Keratinocyte (primary cell): ENCODE data around the gene MRGPRF. TPM values are rescaled to one million over a fixed set of nuclear protein-coding genes. Genes with fewer than 3 reads are reported as not detected.

ENCODE experiments used
- DNase-seq: peaks from one replicate; pipeline ENCODE4 v3.0.0-alpha.2; 2011; ENCODE audit warnings: low read depth, missing footprints, low spot score
- FAIRE-seq: peaks from 2 replicates; lab custom pipeline; 2011; peaks lifted over from hg19 to GRCh38; lab: Jason Lieb, UNC
- H2AFZ ChIP-seq: 2 replicates; pipeline ENCODE4 v1.6.0; 2012; ENCODE audit warnings: low read length, control low read depth, inconsistent platforms; ENCODE audit not compliant: control insufficient read depth
- H3K27ac ChIP-seq: 2 replicates; pipeline ENCODE4 v1.5.1; 2011; ENCODE audit warnings: low read length; ENCODE audit not compliant: control insufficient read depth, insufficient read depth
- H3K27me3 ChIP-seq: 3 replicates; pipeline ENCODE4 v1.6.0; 2011; ENCODE audit warnings: low read length; ENCODE audit not compliant: control insufficient read depth, insufficient read depth; ENCODE audit errors: extremely low read depth
- H3K36me3 ChIP-seq, 2 experiments: 2 replicates in 1 of 2; 3 replicates in 1 of 2; pipeline ENCODE4 v1.5.1; 2011; ENCODE audit warnings: low read length in 2 of 2, mild to moderate bottlenecking in 1 of 2; ENCODE audit not compliant: control insufficient read depth in 2 of 2, insufficient read depth in 2 of 2; ENCODE audit errors: extremely low read depth in 1 of 2
- H3K4me1 ChIP-seq: 3 replicates; pipeline ENCODE4 v1.5.1; 2011; ENCODE audit warnings: low read length; ENCODE audit not compliant: control insufficient read depth, insufficient read depth; ENCODE audit errors: extremely low read depth
- H3K4me2 ChIP-seq: 3 replicates; pipeline ENCODE4 v1.6.0; 2011; ENCODE audit warnings: low read depth, low read length; ENCODE audit not compliant: control insufficient read depth, insufficient read depth; ENCODE audit errors: extremely low read depth
- H3K4me3 ChIP-seq, 3 experiments: fragments of 200-600 bp in 1 of 3; sonication (generic) in 1 of 3; 2 replicates in 2 of 3; 3 replicates in 1 of 3; pipeline ENCODE4 v1.5.1; 2011 to 2016; ENCODE audit warnings: low read length in 3 of 3, mild to moderate bottlenecking in 3 of 3, control low read depth in 2 of 3, inconsistent platforms in 1 of 3, low read depth in 1 of 3, mixed read lengths in 1 of 3, mixed run types in 1 of 3, moderate library complexity in 1 of 3; ENCODE audit not compliant: control insufficient read depth in 2 of 3, insufficient read depth in 2 of 3; ENCODE audit errors: extremely low read depth in 1 of 3
- H3K79me2 ChIP-seq: 2 replicates; pipeline ENCODE4 v1.6.0; 2012; ENCODE audit warnings: low read length; ENCODE audit not compliant: control insufficient read depth, insufficient read depth
- H3K9ac ChIP-seq: 3 replicates; pipeline ENCODE4 v1.6.0; 2011; ENCODE audit warnings: low read length; ENCODE audit not compliant: control insufficient read depth, insufficient read depth; ENCODE audit errors: extremely low read depth
- H3K9me1 ChIP-seq: 3 replicates; pipeline ENCODE4 v1.6.0; 2011; ENCODE audit warnings: low read length; ENCODE audit not compliant: control insufficient read depth, insufficient read depth; ENCODE audit errors: extremely low read depth
- H3K9me3 ChIP-seq: 2 replicates; pipeline ENCODE4 v1.5.1; 2012; ENCODE audit warnings: low read depth, low read length; ENCODE audit not compliant: control insufficient read depth
- H4K20me1 ChIP-seq: 3 replicates; pipeline ENCODE4 v1.6.0; 2011; ENCODE audit warnings: low read length; ENCODE audit not compliant: control insufficient read depth, insufficient read depth; ENCODE audit errors: extremely low read depth
- CTCF ChIP-seq, 3 experiments: IDR thresholded peaks in 1 of 3; conservative IDR thresholded peaks in 1 of 3; optimal IDR thresholded peaks in 1 of 3; 2 replicates in 2 of 3; 3 replicates in 1 of 3; pipeline versions ENCODE3 to v1.5.1; 2011; ENCODE audit warnings: low read length in 3 of 3, mild to moderate bottlenecking in 3 of 3, moderate library complexity in 2 of 3, control low read depth in 1 of 3, inconsistent platforms in 1 of 3; ENCODE audit not compliant: insufficient read depth in 2 of 3; ENCODE audit errors: extremely low read depth in 1 of 3
- EZH2 ChIP-seq: IDR thresholded peaks from one replicate; pipeline ENCODE4 v1.6.1; 2012; ENCODE audit warnings: inconsistent platforms, mild to moderate bottlenecking, low read length, moderate library complexity
- dilution Hi-C: fragments of 300-500 bp; cut with MboI; formaldehyde crosslinking; loops from one replicate; pipeline ENCODE4 v1.7.0; 2020; ENCODE audit warnings: low sequenced_read_pairs; ENCODE audit not compliant: extremely low pct_ligation_motif_present
- polyA plus RNA-seq, 5 experiments: library from polyadenylated mRNA; depleted of rRNA in 3 of 5; stranded (reverse) in 3 of 5; stranded (forward) in 1 of 5; unstranded in 1 of 5; fragments of >200 nt; gene quantifications; 1 replicate in 1 of 5; 2 replicates in 3 of 5; 3 replicates in 1 of 5; pipeline versions ENCODE4 v1.2.1 to v1.2.3, GENCODE V29; 2011 to 2012; ENCODE audit warnings: missing spikeins in 2 of 5, low read depth in 1 of 5, low replicate concordance in 1 of 5

The MRGPRF gene
- polyA plus RNA-seq, 1 donor (not counting 4 experiments of a cell fraction or from before 2014, with no cell fraction given), result not detected

- H3K4me2 ChIP-seq, result no peak overlapping the region
- H3K4me1 ChIP-seq, result no peaks in the 10 kb centered on the region
- H3K27ac ChIP-seq, result no peak overlapping the region
- H3K9me3 ChIP-seq, result no peaks in the 10 kb centered on the region
- no peaks in the 10 kb centered on the region for H3K9me1 ChIP-seq
- no peak overlapping the region for H2AFZ ChIP-seq
- DNase-seq (no peak), FAIRE-seq (no peak)
- H4K20me1 ChIP-seq, result no peaks in the 10 kb centered on the region
- H3K4me3 ChIP-seq, result no peak overlapping the region
- peaks cover 0 to 43% of the 10 kb centered on the region in 2 experiments for H3K36me3 ChIP-seq
- dilution Hi-C loops, result no loop called here
- H3K27me3 ChIP-seq, result no peaks in the 10 kb centered on the region
- peaks cover 11% of the 10 kb centered on the region for H3K79me2 ChIP-seq
- no peak for TF ChIP-seq EZH2
- TF ChIP-seq CTCF (optimal IDR thresholded peaks at IDR 0.05 in 1 of 3, IDR thresholded peaks at IDR 0.05 in 1 of 3, conservative IDR thresholded peaks at IDR 0.05 in 1 of 3; ENCODE audit: extremely low read depth in 1 of 3, insufficient read depth in 2 of 3, low read length in 3 of 3), result no peak
- H3K9ac ChIP-seq, result no peak overlapping the region
These were observed 48.6 kb upstream of the MRGPRF start for GRCh38 chr11:69061713-69062053.

- Histone ChIP-seq H3K27me3 (no peaks in the 10 kb centered on the region), H3K27ac (no peak overlapping the region), H3K9me1 (no peaks in the 10 kb centered on the region), H3K4me2 (no peak overlapping the region), H2AFZ (no peak overlapping the region), H3K79me2 (peaks cover 13% of the 10 kb centered on the region), H3K4me1 (no peaks in the 10 kb centered on the region), H3K9me3 (no peaks in the 10 kb centered on the region), H3K36me3 (peaks cover 0 to 42% of the 10 kb centered on the region in 2 experiments), H4K20me1 (no peaks in the 10 kb centered on the region), H3K4me3 (no peak overlapping the region), H3K9ac (no peak overlapping the region)
- no peak for TF ChIP-seq CTCF (optimal IDR thresholded peaks at IDR 0.05 in 1 of 3, IDR thresholded peaks at IDR 0.05 in 1 of 3, conservative IDR thresholded peaks at IDR 0.05 in 1 of 3; ENCODE audit: extremely low read depth in 1 of 3, insufficient read depth in 2 of 3, low read length in 3 of 3)
- no peak for TF ChIP-seq EZH2
- DNase-seq (no peak), FAIRE-seq (no peak)
- dilution Hi-C loops, result no loop called here
These were observed 48.0 kb upstream of the MRGPRF start for GRCh38 chr11:69060806-69061712.
